DND-41 (cell line): ENCODE results near the gene SCN10A.

Source experiments
- ATAC-seq: fragments of 200-7000 bp; cut with Tn5 transposase; 3 replicates; pipeline ENCODE4 v1.9.1; 2021; ENCODE audit warnings: low read depth; ENCODE audit not compliant: insufficient read depth
- DNase-seq: peaks from one replicate; pipeline ENCODE4 v3.0.0-alpha.2; 2020
- H2AFZ ChIP-seq: 2 replicates; pipeline ENCODE4 v1.6.0; 2012; ENCODE audit warnings: low read depth, low read length
- H3K27ac ChIP-seq: 2 replicates; pipeline ENCODE4 v1.5.1; 2012; ENCODE audit warnings: low read length, inconsistent platforms
- H3K27me3 ChIP-seq: fragments of 200-600 bp; sonication (generic); 2 replicates; pipeline ENCODE4 v1.6.0; 2012; ENCODE audit warnings: low read length, mild to moderate bottlenecking, inconsistent platforms; ENCODE audit not compliant: insufficient read depth, poor library complexity
- H3K36me3 ChIP-seq: 2 replicates; pipeline ENCODE4 v1.5.1; 2012; ENCODE audit warnings: low read length, inconsistent platforms; ENCODE audit not compliant: insufficient read depth
- H3K4me1 ChIP-seq: 2 replicates; pipeline ENCODE4 v1.5.1; 2012; ENCODE audit warnings: mild to moderate bottlenecking, low read length; ENCODE audit not compliant: insufficient read depth
- H3K4me2 ChIP-seq: 2 replicates; pipeline ENCODE4 v1.6.0; 2012; ENCODE audit warnings: mild to moderate bottlenecking, moderate library complexity, low read length, inconsistent platforms; ENCODE audit not compliant: insufficient read depth
- H3K4me3 ChIP-seq, 2 experiments: fragments of 200-600 bp in 1 of 2; shearing (Covaris generic) in 1 of 2; 2 replicates each; pipeline ENCODE4 v1.5.1; 2012 to 2016; ENCODE audit warnings: inconsistent platforms in 2 of 2, low read length in 2 of 2, mild to moderate bottlenecking in 2 of 2, low read depth in 1 of 2, moderate library complexity in 1 of 2
- H3K79me2 ChIP-seq: 2 replicates; pipeline ENCODE4 v1.6.0; 2012; ENCODE audit warnings: low read length, inconsistent platforms; ENCODE audit not compliant: insufficient read depth
- H3K9ac ChIP-seq: 2 replicates; pipeline ENCODE4 v1.6.0; 2012; ENCODE audit warnings: low read depth, mild to moderate bottlenecking, inconsistent platforms, low read length, moderate library complexity
- H3K9me3 ChIP-seq: 2 replicates; pipeline ENCODE4 v1.5.1; 2012; ENCODE audit warnings: low read length, moderate library complexity, mild to moderate bottlenecking, inconsistent platforms; ENCODE audit not compliant: insufficient read depth, severe bottlenecking
- H4K20me1 ChIP-seq: 2 replicates; pipeline ENCODE4 v1.6.0; 2012; ENCODE audit warnings: low read length; ENCODE audit not compliant: insufficient read depth
- CTCF ChIP-seq: IDR thresholded peaks from 2 replicates; pipeline ENCODE4 v1.5.1; 2012; ENCODE audit warnings: borderline replicate concordance, low read length, moderate library complexity, mild to moderate bottlenecking; ENCODE audit not compliant: poor library complexity, severe bottlenecking; ENCODE audit errors: extremely low read depth
- EZH2 ChIP-seq: IDR thresholded peaks from 3 replicates; pipeline ENCODE4 v1.6.1; 2012; ENCODE audit warnings: borderline replicate concordance, low read depth, mild to moderate bottlenecking, moderate library complexity, low read length, inconsistent platforms; ENCODE audit not compliant: severe bottlenecking

The SCN10A gene

GRCh38 chr3:38689346-38689745 lies 126.7 kb downstream of the SCN10A start:
- no peak overlapping the region for H3K4me3 ChIP-seq
- no peaks in the 10 kb centered on the region for H4K20me1 ChIP-seq
- H3K27ac ChIP-seq, result no peak overlapping the region
- no peak overlapping the region for H2AFZ ChIP-seq
- H3K36me3 ChIP-seq, result no peaks in the 10 kb centered on the region
- H3K79me2 ChIP-seq, result no peaks in the 10 kb centered on the region
- H3K9me3 ChIP-seq, result no peaks in the 10 kb centered on the region
- peaks cover 6% of the 10 kb centered on the region for H3K27me3 ChIP-seq
- no peak for DNase-seq
- TF ChIP-seq EZH2, result no peak
- TF ChIP-seq CTCF, result no peak
- no peak overlapping the region for H3K9ac ChIP-seq
- ATAC-seq, result no peak
- no peaks in the 10 kb centered on the region for H3K4me1 ChIP-seq
- no peak overlapping the region for H3K4me2 ChIP-seq

DNA sequence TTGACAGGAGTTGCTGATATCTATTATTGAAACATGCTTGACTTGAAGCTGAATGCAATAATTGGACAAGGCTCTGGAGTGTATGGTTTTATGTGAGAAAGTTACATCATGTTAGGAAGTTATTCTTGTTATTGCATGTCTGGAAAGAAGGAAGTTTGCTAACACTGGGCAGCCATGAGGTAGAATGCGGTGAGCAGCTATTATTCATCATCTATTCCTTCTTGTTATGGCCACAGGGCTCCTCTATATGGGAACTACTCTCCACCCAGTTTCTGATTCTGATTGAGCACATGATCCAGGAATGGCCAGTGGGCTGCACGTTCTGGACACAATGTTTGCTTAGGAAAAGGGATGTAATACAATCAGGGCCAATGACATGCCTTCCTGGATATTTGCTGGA lies 128.7 kb downstream of the SCN10A start:
- Histone ChIP-seq H3K4me2 (no peak overlapping the region), H3K4me1 (no peaks in the 10 kb centered on the region), H3K9ac (no peak overlapping the region), H4K20me1 (no peaks in the 10 kb centered on the region), H3K4me3 (no peak overlapping the region), H3K36me3 (no peaks in the 10 kb centered on the region), H3K9me3 (no peaks in the 10 kb centered on the region), H3K27me3 (peaks cover 6% of the 10 kb centered on the region), H2AFZ (no peak overlapping the region), H3K79me2 (no peaks in the 10 kb centered on the region), H3K27ac (no peak overlapping the region)
- ATAC-seq (no peak), DNase-seq (no peak)
- TF ChIP-seq CTCF (no peak), EZH2 (no peak)

- no peak for DNase-seq
- Histone ChIP-seq H3K4me2 (no peak overlapping the region), H4K20me1 (no peaks in the 10 kb centered on the region), H2AFZ (no peak overlapping the region), H3K27me3 (peaks cover 6% of the 10 kb centered on the region), H3K9ac (no peak overlapping the region), H3K4me1 (no peaks in the 10 kb centered on the region), H3K27ac (no peak overlapping the region), H3K79me2 (no peaks in the 10 kb centered on the region), H3K9me3 (no peaks in the 10 kb centered on the region), H3K4me3 (no peak overlapping the region), H3K36me3 (no peaks in the 10 kb centered on the region)
- no peak for ATAC-seq
- TF ChIP-seq EZH2, result no peak
- no peak for TF ChIP-seq CTCF
Measured at GRCh38 chr3:38684546-38684945, 131.5 kb downstream of the SCN10A start.

GRCh38 chr3:38669668-38670067 lies 146.3 kb downstream of the SCN10A start:
- no peaks in the 10 kb centered on the region for H3K9me3 ChIP-seq
- H3K4me1 ChIP-seq, result no peaks in the 10 kb centered on the region
- H3K4me3 ChIP-seq, result no peak overlapping the region
- H3K9ac ChIP-seq, result no peak overlapping the region
- ATAC-seq (no peak), DNase-seq (no peak)
- no peak overlapping the region for H2AFZ ChIP-seq
- no peak overlapping the region for H3K27ac ChIP-seq
- H3K27me3 ChIP-seq, result peaks cover 9% of the 10 kb centered on the region
- no peaks in the 10 kb centered on the region for H3K36me3 ChIP-seq
- no peaks in the 10 kb centered on the region for H3K79me2 ChIP-seq
- TF ChIP-seq EZH2, result no peak
- no peak for TF ChIP-seq CTCF
- H4K20me1 ChIP-seq, result no peaks in the 10 kb centered on the region
- no peak overlapping the region for H3K4me2 ChIP-seq
